ENCODE data around the gene GNL3. TPM values are rescaled to one million over a fixed set of nuclear protein-coding genes. Genes with fewer than 3 reads are reported as not detected.
A peak's percentile ranks its signal among the peaks of the same experiment; 100 is the strongest.

GNL3 gene
- polyA plus RNA-seq, 4 donors, result 25.3 to 84.2 (median 55.3) TPM

GRCh38 chr3:52681596-52681995 is 4.2 kb upstream of the GNL3 start:
- peak overlapping the region in 1 of 3 donors; percentile 19 for H3K27ac ChIP-seq (ENCODE audit: low read depth in 1 of 3, low read length in 2 of 3)
- FAIRE-seq (no peak), DNase-seq (no peak)
- no peaks in the 10 kb centered on the region for H3K9me3 ChIP-seq (ENCODE audit: control insufficient read depth in 2 of 2, insufficient read depth in 1 of 2, low read depth in 1 of 2, low read length in 1 of 2)
- no peaks in the 10 kb centered on the region for H3K27me3 ChIP-seq (ENCODE audit: control insufficient read depth in 3 of 3, insufficient read depth in 3 of 3, low read length in 3 of 3)
- WGBS, 3 donors, result 60 to 65% (median 64%) methylated on average over 3 of the region's 3 CpGs
- H3K36me3 ChIP-seq (ENCODE audit: control insufficient read depth in 3 of 3, insufficient read depth in 2 of 3, low read depth in 1 of 3, low read length in 3 of 3), result peaks cover 11 to 26% (median 19%) of the 10 kb centered on the region in 3 donors
- H3K4me3 ChIP-seq (ENCODE audit: low read depth in 1 of 3, low read length in 3 of 3), result no peak overlapping the region
- peaks cover 0 to 25% (median 6%) of the 10 kb centered on the region in 3 donors for H3K4me1 ChIP-seq (ENCODE audit: control insufficient read depth in 3 of 3, insufficient read depth in 2 of 3, low read depth in 1 of 3, low read length in 2 of 3)

GRCh38 chr3:52682016-52682415 is 3.8 kb upstream of the GNL3 start:
- Histone ChIP-seq H3K4me3 (ENCODE audit: low read depth in 1 of 3, low read length in 3 of 3) (no peak overlapping the region), H3K27ac (ENCODE audit: low read depth in 1 of 3, low read length in 2 of 3) (peak overlapping the region in 1 of 3 donors; percentile 19), H3K36me3 (ENCODE audit: control insufficient read depth in 3 of 3, insufficient read depth in 2 of 3, low read depth in 1 of 3, low read length in 3 of 3) (peaks cover 8 to 26% (median 15%) of the 10 kb centered on the region in 3 donors), H3K27me3 (ENCODE audit: control insufficient read depth in 3 of 3, insufficient read depth in 3 of 3, low read length in 3 of 3) (no peaks in the 10 kb centered on the region), H3K9me3 (ENCODE audit: control insufficient read depth in 2 of 2, insufficient read depth in 1 of 2, low read depth in 1 of 2, low read length in 1 of 2) (no peaks in the 10 kb centered on the region), H3K4me1 (ENCODE audit: control insufficient read depth in 3 of 3, insufficient read depth in 2 of 3, low read depth in 1 of 3, low read length in 2 of 3) (peaks cover 2 to 25% (median 6%) of the 10 kb centered on the region in 3 donors)
- DNase-seq, result peak; percentile 44 to 67
- no peak for FAIRE-seq

DNA sequence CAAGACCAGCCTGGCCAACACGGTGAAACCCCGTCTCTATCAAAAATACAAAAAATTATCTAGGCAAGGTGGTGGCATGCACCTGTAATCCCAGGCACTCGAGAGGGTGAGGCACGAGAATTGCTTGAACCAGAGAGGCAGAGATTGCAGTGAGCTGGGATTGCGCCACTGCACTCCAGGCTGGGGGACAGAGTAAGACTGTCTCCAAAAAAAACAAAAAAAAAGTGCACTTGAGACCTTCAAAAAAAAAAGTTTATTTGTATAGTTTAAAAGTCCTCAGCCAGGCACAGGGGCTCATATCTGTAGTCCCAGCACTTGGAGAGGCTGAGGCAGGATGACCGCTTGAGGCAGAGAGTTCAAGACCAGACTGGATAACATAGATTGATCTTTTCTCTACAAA is 2.2 kb upstream of the GNL3 start:
- DNase-seq (no peak), FAIRE-seq (no peak)
- no peaks in the 10 kb centered on the region for H3K27me3 ChIP-seq (ENCODE audit: control insufficient read depth in 3 of 3, insufficient read depth in 3 of 3, low read length in 3 of 3)
- no peak overlapping the region for H3K4me3 ChIP-seq (ENCODE audit: low read depth in 1 of 3, low read length in 3 of 3)
- WGBS, 3 donors, result 52 to 67% (median 54%) methylated on average over 6 of the region's 6 CpGs
- H3K36me3 ChIP-seq (ENCODE audit: control insufficient read depth in 3 of 3, insufficient read depth in 2 of 3, low read depth in 1 of 3, low read length in 3 of 3), result peaks cover 8 to 19% (median 11%) of the 10 kb centered on the region in 3 donors
- H3K9me3 ChIP-seq (ENCODE audit: control insufficient read depth in 2 of 2, insufficient read depth in 1 of 2, low read depth in 1 of 2, low read length in 1 of 2), result no peaks in the 10 kb centered on the region
- H3K4me1 ChIP-seq (ENCODE audit: control insufficient read depth in 3 of 3, insufficient read depth in 2 of 3, low read depth in 1 of 3, low read length in 2 of 3), result peaks cover 2 to 30% (median 6%) of the 10 kb centered on the region in 3 donors
- H3K27ac ChIP-seq (ENCODE audit: low read depth in 1 of 3, low read length in 2 of 3), result no peak overlapping the region

GRCh38 chr3:52684184-52684583 is 1.6 kb upstream of the GNL3 start:
- Histone ChIP-seq H3K36me3 (ENCODE audit: control insufficient read depth in 3 of 3, insufficient read depth in 2 of 3, low read depth in 1 of 3, low read length in 3 of 3) (peaks cover 9 to 22% (median 10%) of the 10 kb centered on the region in 3 donors), H3K27me3 (ENCODE audit: control insufficient read depth in 3 of 3, insufficient read depth in 3 of 3, low read length in 3 of 3) (no peaks in the 10 kb centered on the region), H3K9me3 (ENCODE audit: control insufficient read depth in 2 of 2, insufficient read depth in 1 of 2, low read depth in 1 of 2, low read length in 1 of 2) (no peaks in the 10 kb centered on the region), H3K27ac (ENCODE audit: low read depth in 1 of 3, low read length in 2 of 3) (peak overlapping the region in 1 of 3 donors; percentile 19), H3K4me3 (ENCODE audit: low read depth in 1 of 3, low read length in 3 of 3) (no peak overlapping the region), H3K4me1 (ENCODE audit: control insufficient read depth in 3 of 3, insufficient read depth in 2 of 3, low read depth in 1 of 3, low read length in 2 of 3) (peaks cover 2 to 30% (median 6%) of the 10 kb centered on the region in 3 donors)
- DNase-seq, result peak in 1 of 2 donors; percentile 11
- no peak for FAIRE-seq
- WGBS, 3 donors, result 11 to 41% (median 21%) methylated on average over 5 of the region's 5 CpGs

DNA sequence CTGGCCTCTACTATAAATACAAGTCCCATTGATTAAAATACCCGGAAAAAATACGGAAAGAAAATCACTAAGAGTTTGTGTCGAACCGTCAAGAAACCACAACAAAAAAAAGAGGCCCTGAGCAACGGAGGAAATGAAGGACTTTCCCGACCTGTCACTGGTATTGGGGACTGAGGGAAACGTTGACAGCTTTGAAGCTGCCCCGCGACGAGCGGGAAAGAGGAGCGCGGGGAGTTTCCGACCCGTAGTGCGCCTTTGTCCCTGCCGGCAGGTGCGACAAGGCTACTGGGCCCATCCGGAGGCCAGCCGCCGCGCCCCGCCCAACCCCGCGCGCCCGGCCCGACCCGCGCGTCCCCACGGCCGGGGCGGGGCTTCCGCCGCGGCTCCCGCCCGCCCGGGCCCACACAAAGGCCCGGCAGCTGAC is 535 bp upstream of the GNL3 start:
- H3K27ac ChIP-seq (ENCODE audit: low read depth in 1 of 3, low read length in 2 of 3), result peak overlapping the region; percentile 88 to 99 (median 98)
- peaks cover 2 to 30% (median 2%) of the 10 kb centered on the region in 3 donors for H3K4me1 ChIP-seq (ENCODE audit: control insufficient read depth in 3 of 3, insufficient read depth in 2 of 3, low read depth in 1 of 3, low read length in 2 of 3)
- H3K4me3 ChIP-seq (ENCODE audit: low read depth in 1 of 3, low read length in 3 of 3), result peak overlapping the region; percentile 60 to 87 (median 66)
- H3K36me3 ChIP-seq (ENCODE audit: control insufficient read depth in 3 of 3, insufficient read depth in 2 of 3, low read depth in 1 of 3, low read length in 3 of 3), result peaks cover 11 to 25% (median 13%) of the 10 kb centered on the region in 3 donors
- 0 to 1% (median 0%) methylated on average over 14 to 41 of the region's 41 CpGs for WGBS, 3 donors
- FAIRE-seq, result no peak
- no peaks in the 10 kb centered on the region for H3K27me3 ChIP-seq (ENCODE audit: control insufficient read depth in 3 of 3, insufficient read depth in 3 of 3, low read length in 3 of 3)
- peak in 1 of 2 donors; percentile 84 for DNase-seq
- H3K9me3 ChIP-seq (ENCODE audit: control insufficient read depth in 2 of 2, insufficient read depth in 1 of 2, low read depth in 1 of 2, low read length in 1 of 2), result no peaks in the 10 kb centered on the region

- FAIRE-seq (no peak), DNase-seq (no peak)
- H3K27ac ChIP-seq (ENCODE audit: low read depth in 1 of 3, low read length in 2 of 3), result no peak overlapping the region
- H3K9me3 ChIP-seq (ENCODE audit: control insufficient read depth in 2 of 2, insufficient read depth in 1 of 2, low read depth in 1 of 2, low read length in 1 of 2), result no peaks in the 10 kb centered on the region
- peaks cover 0 to 12% (median 2%) of the 10 kb centered on the region in 3 donors for H3K4me1 ChIP-seq (ENCODE audit: control insufficient read depth in 3 of 3, insufficient read depth in 2 of 3, low read depth in 1 of 3, low read length in 2 of 3)
- WGBS, 3 donors, result 56 to 73% (median 61%) methylated on average over 6 of the region's 6 CpGs
- no peaks in the 10 kb centered on the region for H3K27me3 ChIP-seq (ENCODE audit: control insufficient read depth in 3 of 3, insufficient read depth in 3 of 3, low read length in 3 of 3)
- H3K4me3 ChIP-seq (ENCODE audit: low read depth in 1 of 3, low read length in 3 of 3), result no peak overlapping the region
- H3K36me3 ChIP-seq (ENCODE audit: control insufficient read depth in 3 of 3, insufficient read depth in 2 of 3, low read depth in 1 of 3, low read length in 3 of 3), result peaks cover 13 to 36% (median 25%) of the 10 kb centered on the region in 3 donors
Measured at GRCh38 chr3:52688266-52688665, 2.4 kb downstream of the GNL3 start.

DNA sequence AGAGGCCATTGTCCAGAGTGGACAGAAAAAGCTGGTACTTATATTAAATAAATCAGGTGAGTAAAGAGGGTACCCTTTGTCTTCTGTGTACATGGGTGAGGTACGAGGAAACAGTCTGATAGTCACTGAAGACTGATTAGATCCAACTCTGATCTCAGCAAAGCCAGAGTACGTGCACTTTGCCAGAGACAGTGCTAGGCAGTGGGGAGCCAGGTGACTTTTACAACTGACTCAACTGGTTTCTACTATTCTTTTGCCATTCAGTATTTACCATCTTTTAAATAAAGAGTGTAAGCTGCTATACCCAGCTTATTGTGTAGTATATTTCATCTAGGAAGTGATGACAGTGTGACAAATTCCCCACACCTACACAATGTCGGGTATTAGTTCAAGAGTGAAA is 3.3 kb downstream of the GNL3 start:
- Histone ChIP-seq H3K36me3 (ENCODE audit: control insufficient read depth in 3 of 3, insufficient read depth in 2 of 3, low read depth in 1 of 3, low read length in 3 of 3) (peaks cover 15 to 42% (median 30%) of the 10 kb centered on the region in 3 donors), H3K4me3 (ENCODE audit: low read depth in 1 of 3, low read length in 3 of 3) (no peak overlapping the region), H3K27ac (ENCODE audit: low read depth in 1 of 3, low read length in 2 of 3) (no peak overlapping the region), H3K9me3 (ENCODE audit: control insufficient read depth in 2 of 2, insufficient read depth in 1 of 2, low read depth in 1 of 2, low read length in 1 of 2) (no peaks in the 10 kb centered on the region), H3K27me3 (ENCODE audit: control insufficient read depth in 3 of 3, insufficient read depth in 3 of 3, low read length in 3 of 3) (no peaks in the 10 kb centered on the region), H3K4me1 (ENCODE audit: control insufficient read depth in 3 of 3, insufficient read depth in 2 of 3, low read depth in 1 of 3, low read length in 2 of 3) (peaks cover 0 to 9% (median 2%) of the 10 kb centered on the region in 3 donors)
- FAIRE-seq (no peak), DNase-seq (no peak)
- WGBS, 3 donors, result 71 to 76% (median 74%) methylated on average over 3 of the region's 3 CpGs

DNA sequence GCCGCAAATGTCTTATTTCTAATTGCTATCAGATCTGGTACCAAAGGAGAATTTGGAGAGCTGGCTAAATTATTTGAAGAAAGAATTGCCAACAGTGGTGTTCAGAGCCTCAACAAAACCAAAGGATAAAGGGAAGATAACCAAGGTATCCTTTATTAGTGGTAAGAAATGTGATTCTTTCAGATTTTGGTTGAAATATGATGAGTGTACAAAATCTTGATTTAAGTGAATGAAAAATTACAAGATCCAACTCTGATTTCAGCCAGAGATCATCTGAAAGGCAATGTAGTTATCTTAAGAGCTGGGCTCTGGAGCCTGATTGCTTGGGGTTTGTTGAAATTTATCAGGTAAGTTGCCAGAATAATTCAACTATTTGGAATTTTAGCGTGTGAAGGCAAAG is 4.7 kb downstream of the GNL3 start:
- Histone ChIP-seq H3K27ac (ENCODE audit: low read depth in 1 of 3, low read length in 2 of 3) (no peak overlapping the region), H3K9me3 (ENCODE audit: control insufficient read depth in 2 of 2, insufficient read depth in 1 of 2, low read depth in 1 of 2, low read length in 1 of 2) (no peaks in the 10 kb centered on the region), H3K4me1 (ENCODE audit: control insufficient read depth in 3 of 3, insufficient read depth in 2 of 3, low read depth in 1 of 3, low read length in 2 of 3) (peaks cover 0 to 5% (median 2%) of the 10 kb centered on the region in 3 donors), H3K27me3 (ENCODE audit: control insufficient read depth in 3 of 3, insufficient read depth in 3 of 3, low read length in 3 of 3) (no peaks in the 10 kb centered on the region), H3K36me3 (ENCODE audit: control insufficient read depth in 3 of 3, insufficient read depth in 2 of 3, low read depth in 1 of 3, low read length in 3 of 3) (peaks cover 15 to 42% (median 34%) of the 10 kb centered on the region in 3 donors), H3K4me3 (ENCODE audit: low read depth in 1 of 3, low read length in 3 of 3) (no peak overlapping the region)
- FAIRE-seq (no peak), DNase-seq (no peak)
- 96 to 97% (median 96%) methylated on average over 2 of the region's 2 CpGs for WGBS, 3 donors

DNA sequence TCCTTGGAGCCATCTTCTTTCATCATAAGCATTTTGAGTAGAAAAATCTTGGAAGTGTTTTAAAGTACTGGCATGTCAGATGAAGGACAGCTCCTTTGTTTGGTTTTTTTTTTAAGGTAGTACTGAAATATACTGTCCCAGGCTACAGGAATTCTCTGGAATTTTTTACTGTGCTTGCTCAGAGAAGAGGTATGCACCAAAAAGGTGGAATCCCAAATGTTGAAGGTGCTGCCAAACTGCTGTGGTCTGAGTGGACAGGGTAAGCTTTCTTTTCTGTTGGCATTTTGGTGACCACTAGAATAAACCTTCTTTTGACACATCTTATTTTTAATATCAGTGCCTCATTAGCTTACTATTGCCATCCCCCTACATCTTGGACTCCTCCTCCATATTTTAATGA is 7.2 kb downstream of the GNL3 start:
- Histone ChIP-seq H3K4me3 (ENCODE audit: low read depth in 1 of 3, low read length in 3 of 3) (no peak overlapping the region), H3K4me1 (ENCODE audit: control insufficient read depth in 3 of 3, insufficient read depth in 2 of 3, low read depth in 1 of 3, low read length in 2 of 3) (no peaks in the 10 kb centered on the region), H3K9me3 (ENCODE audit: control insufficient read depth in 2 of 2, insufficient read depth in 1 of 2, low read depth in 1 of 2, low read length in 1 of 2) (no peaks in the 10 kb centered on the region), H3K27ac (ENCODE audit: low read depth in 1 of 3, low read length in 2 of 3) (no peak overlapping the region), H3K36me3 (ENCODE audit: control insufficient read depth in 3 of 3, insufficient read depth in 2 of 3, low read depth in 1 of 3, low read length in 3 of 3) (peaks cover 25 to 41% (median 30%) of the 10 kb centered on the region in 3 donors), H3K27me3 (ENCODE audit: control insufficient read depth in 3 of 3, insufficient read depth in 3 of 3, low read length in 3 of 3) (no peaks in the 10 kb centered on the region)
- no peak for FAIRE-seq
- no peak for DNase-seq

All from small intestine (tissue), 7 donors.